HG03521 (cell line): ENCODE results near the gene PGBD2.
"Not testable (repeated sequence)": the region's sequence is repeated elsewhere in the genome, so short reads cannot be mapped to it uniquely, and the experiment has no call there.

ENCODE experiments used
- ATAC-seq: cut with Tn5 transposase; IDR thresholded peaks from one replicate; pipeline ENCODE4 v1.9.1; 2021; ENCODE audit warnings: mild to moderate bottlenecking, moderate library complexity; ENCODE audit not compliant: unreplicated experiment

Gene PGBD2

GRCh38 chr1:248886237-248886895, 19.7 kb upstream of the PGBD2 start:
- no peak for ATAC-seq

GRCh38 chr1:248889914-248890243, 16.2 kb upstream of the PGBD2 start:
- ATAC-seq, result not testable (repeated sequence)

GRCh38 chr1:248890549-248891498, 15.2 kb upstream of the PGBD2 start:
- no peak for ATAC-seq

GRCh38 chr1:248891758-248892157, 14.3 kb upstream of the PGBD2 start:
- ATAC-seq, result no peak

- no peak for ATAC-seq
Observed at GRCh38 chr1:248892590-248892989, 13.4 kb upstream of the PGBD2 start.

- no peak for ATAC-seq
Observed at GRCh38 chr1:248894837-248895236, 11.2 kb upstream of the PGBD2 start.

GRCh38 chr1:248897412-248898337, 8.4 kb upstream of the PGBD2 start:
- no peak for ATAC-seq

- ATAC-seq, result no peak
Observed at GRCh38 chr1:248900637-248901036, 5.4 kb upstream of the PGBD2 start.

- no peak for ATAC-seq
Observed at GRCh38 chr1:248901578-248901977, 4.5 kb upstream of the PGBD2 start.

- no peak for ATAC-seq
Observed at GRCh38 chr1:248904437-248905216, 1.4 kb upstream of the PGBD2 start.

GRCh38 chr1:248905662-248906008, 400 bp upstream of the PGBD2 start:
- ATAC-seq, result no peak

GRCh38 chr1:248906753-248907661, 972 bp downstream of the PGBD2 start:
- peak; percentile 6 for ATAC-seq

GRCh38 chr1:248910761-248911160, 4.7 kb downstream of the PGBD2 start:
- ATAC-seq, result no peak

GRCh38 chr1:248913933-248914332, 7.9 kb downstream of the PGBD2 start:
- ATAC-seq, result no peak

GRCh38 chr1:248914796-248915381, 8.9 kb downstream of the PGBD2 start:
- no peak for ATAC-seq

- ATAC-seq, result no peak
Observed at GRCh38 chr1:248918131-248918530, 12.1 kb downstream of the PGBD2 start.

- ATAC-seq, result no peak
Observed at GRCh38 chr1:248923352-248924338, 17.6 kb downstream of the PGBD2 start.
